Endothelial cell of umbilical vein (primary cell): ENCODE measurements around the gene PSD4. TPM values are rescaled to one million over a fixed set of nuclear protein-coding genes. Genes with fewer than 3 reads are reported as not detected.

ENCODE experiments used
- BruUV-seq: library from RNA; stranded (reverse); fragments of 400-500 nt; replicated peaks from 2 replicates; lab custom pipeline; 2021; lab: Mats Ljungman, UMichigan
- CTCF ChIA-PET: fragments of 300-600, 350-600 bp; sonication (Branson Sonifier 250); formaldehyde crosslinking; loops from one replicate; lab custom pipeline; 2021; ENCODE audit warnings: antibody characterized with exemption, inconsistent platforms; lab: Charles Lee
- POLR2A ChIA-PET: fragments of 300-600, 350-600 bp; sonication (Branson Sonifier 250); formaldehyde crosslinking; loops from one replicate; lab custom pipeline; 2021; ENCODE audit warnings: antibody characterized with exemption, inconsistent platforms; lab: Charles Lee
- DNase-seq: peaks from one replicate; pipeline ENCODE4 v3.0.0-alpha.2; 2011; ENCODE audit warnings: low read depth, low spot score
- FAIRE-seq: peaks from 2 replicates; lab custom pipeline; 2011; peaks lifted over from hg19 to GRCh38; lab: Jason Lieb, UNC
- H2AFZ ChIP-seq: 2 replicates; pipeline ENCODE4 v1.6.0; 2012; ENCODE audit warnings: low read depth, low read length, control low read depth, inconsistent platforms
- H3K27ac ChIP-seq: 2 replicates; pipeline ENCODE4 v1.5.1; 2011; ENCODE audit warnings: low read depth, mild to moderate bottlenecking, control low read depth, low read length, moderate library complexity; ENCODE audit not compliant: insufficient read depth
- H3K27me3 ChIP-seq, 2 experiments: 2 replicates each; pipeline versions ENCODE4 v1.6.0 to v1.6.1; 2011; ENCODE audit warnings: low read length in 2 of 2, mixed read lengths in 1 of 2; ENCODE audit not compliant: control insufficient read depth in 2 of 2, insufficient read depth in 2 of 2
- H3K36me3 ChIP-seq, 2 experiments: 2 replicates in 1 of 2; 3 replicates in 1 of 2; pipeline ENCODE4 v1.5.1; 2011; ENCODE audit warnings: low read length in 2 of 2, mild to moderate bottlenecking in 1 of 2, moderate library complexity in 1 of 2; ENCODE audit not compliant: control insufficient read depth in 2 of 2, insufficient read depth in 2 of 2; ENCODE audit errors: extremely low read depth in 1 of 2
- H3K4me1 ChIP-seq: 3 replicates; pipeline ENCODE4 v1.5.1; 2011; ENCODE audit warnings: mild to moderate bottlenecking, low read length; ENCODE audit not compliant: control insufficient read depth, insufficient read depth; ENCODE audit errors: extremely low read depth
- H3K4me2 ChIP-seq: 2 replicates; pipeline ENCODE4 v1.6.1; 2011; ENCODE audit warnings: low read length, control low read depth, mixed read lengths; ENCODE audit not compliant: insufficient read depth
- H3K4me3 ChIP-seq, 3 experiments: fragments of 200-600 bp in 1 of 3; sonication (generic), shearing (Covaris generic) in 1 of 3; replicated peaks in 1 of 3; 2 replicates each; pipeline ENCODE4 v1.5.1; 2011 to 2016; ENCODE audit warnings: control low read depth in 3 of 3, low read length in 3 of 3, mild to moderate bottlenecking in 2 of 3, inconsistent platforms in 1 of 3, low read depth in 1 of 3, moderate library complexity in 1 of 3; ENCODE audit not compliant: insufficient read depth in 1 of 3
- H3K79me2 ChIP-seq: 2 replicates; pipeline ENCODE4 v1.6.0; 2012; ENCODE audit warnings: low read length, inconsistent platforms; ENCODE audit not compliant: control insufficient read depth, insufficient read depth
- H3K9ac ChIP-seq: replicated peaks from 2 replicates; pipeline ENCODE3; 2011; ENCODE audit warnings: low read length, control low read depth; ENCODE audit not compliant: insufficient read depth; ENCODE audit errors: extremely low read depth
- H3K9me1 ChIP-seq: replicated peaks from 3 replicates; pipeline ENCODE4 v1.6.0; 2011; ENCODE audit warnings: mild to moderate bottlenecking, low read length; ENCODE audit not compliant: control insufficient read depth, insufficient read depth; ENCODE audit errors: extremely low read depth
- H3K9me3 ChIP-seq: replicated peaks from 2 replicates; pipeline ENCODE4 v1.5.1; 2012; ENCODE audit warnings: low read length, inconsistent platforms; ENCODE audit not compliant: control insufficient read depth, insufficient read depth
- H4K20me1 ChIP-seq: replicated peaks from 2 replicates; pipeline ENCODE3; 2011; ENCODE audit warnings: mild to moderate bottlenecking, low read length; ENCODE audit not compliant: control insufficient read depth, insufficient read depth; ENCODE audit errors: extremely low read depth
- CTCF ChIP-seq, 2 donors: IDR thresholded peaks; 1 replicate in 1 of 2; 2 replicates in 1 of 2; pipeline ENCODE4 v1.5.1; 2011; ENCODE audit warnings: low read length in 2 of 2, mild to moderate bottlenecking in 2 of 2, moderate library complexity in 2 of 2, control low read depth in 1 of 2, inconsistent platforms in 1 of 2, low read depth in 1 of 2; ENCODE audit not compliant: insufficient read depth in 1 of 2; ENCODE audit errors: extremely low read depth in 1 of 2
- EZH2 ChIP-seq: IDR thresholded peaks from 2 replicates; pipeline ENCODE4 v1.6.1; 2012; ENCODE audit warnings: borderline replicate concordance, low read depth, mild to moderate bottlenecking, moderate library complexity, low read length, inconsistent platforms; ENCODE audit not compliant: severe bottlenecking
- FOS ChIP-seq: IDR thresholded peaks from 2 replicates; pipeline ENCODE4 v1.6.1; 2011; ENCODE audit warnings: mild to moderate bottlenecking, low read length, moderate library complexity, borderline replicate concordance; ENCODE audit not compliant: insufficient read depth
- GATA2 ChIP-seq: IDR thresholded peaks from 2 replicates; pipeline ENCODE4 v1.7.0; 2011; ENCODE audit warnings: low read depth, mild to moderate bottlenecking, moderate library complexity, mixed read lengths, low read length; ENCODE audit not compliant: insufficient read length, insufficient read depth
- JUN ChIP-seq: IDR thresholded peaks from 2 replicates; pipeline ENCODE4 v1.6.1; 2011; ENCODE audit warnings: borderline replicate concordance, low read depth; ENCODE audit not compliant: insufficient read length, insufficient read depth
- MYC ChIP-seq: IDR thresholded peaks from one replicate; pipeline ENCODE4 v1.6.1; 2011; ENCODE audit warnings: mild to moderate bottlenecking, low read depth, low read length
- POLR2A ChIP-seq: IDR thresholded peaks from 2 replicates; pipeline ENCODE4 v1.6.1; 2012; ENCODE audit warnings: low read depth, mild to moderate bottlenecking, control low read depth, low read length
- POLR2AphosphoS5 ChIP-seq: IDR thresholded peaks from 2 replicates; pipeline ENCODE4 v1.6.1; 2012; ENCODE audit warnings: low read depth, mild to moderate bottlenecking, control low read depth, low read length, moderate library complexity; ENCODE audit not compliant: insufficient read depth
- dilution Hi-C: fragments of 300-500 bp; cut with MboI; formaldehyde crosslinking; loops from one replicate; pipeline ENCODE4 v1.15.0; 2019; ENCODE audit warnings: low sequenced_read_pairs; ENCODE audit not compliant: extremely low pct_ligation_motif_present
- intact Hi-C: fragments of 100-400 bp; cut with micrococcal nuclease; formaldehyde crosslinking; loops from one replicate; pipeline ENCODE4 v1.10.0; 2022
- polyA plus RNA-seq, 4 experiments: library from polyadenylated mRNA; depleted of rRNA in 3 of 4; stranded (reverse) in 3 of 4; unstranded in 1 of 4; fragments of >200 nt; gene quantifications; 2 replicates each; pipeline versions ENCODE4 v1.2.1 to v1.2.3, GENCODE V29; 2011 to 2012; ENCODE audit warnings: missing spikeins in 1 of 4
- total RNA-seq: library from RNA; stranded (reverse); gene quantifications from 2 replicates; pipeline ENCODE4 v1.2.3, GENCODE V29; 2021
- TF ChIP-seq, protein P1 (sequence below): IDR thresholded peaks from 2 replicates; pipeline ENCODE4 v1.6.1; 2011; ENCODE audit not compliant: insufficient read depth, insufficient read length

PSD4 gene
- total and polyA plus RNA-seq, 2 donors (not counting 3 experiments of a cell fraction or from before 2014, with no cell fraction given) = 0.01 to 0.24 TPM

DNA sequence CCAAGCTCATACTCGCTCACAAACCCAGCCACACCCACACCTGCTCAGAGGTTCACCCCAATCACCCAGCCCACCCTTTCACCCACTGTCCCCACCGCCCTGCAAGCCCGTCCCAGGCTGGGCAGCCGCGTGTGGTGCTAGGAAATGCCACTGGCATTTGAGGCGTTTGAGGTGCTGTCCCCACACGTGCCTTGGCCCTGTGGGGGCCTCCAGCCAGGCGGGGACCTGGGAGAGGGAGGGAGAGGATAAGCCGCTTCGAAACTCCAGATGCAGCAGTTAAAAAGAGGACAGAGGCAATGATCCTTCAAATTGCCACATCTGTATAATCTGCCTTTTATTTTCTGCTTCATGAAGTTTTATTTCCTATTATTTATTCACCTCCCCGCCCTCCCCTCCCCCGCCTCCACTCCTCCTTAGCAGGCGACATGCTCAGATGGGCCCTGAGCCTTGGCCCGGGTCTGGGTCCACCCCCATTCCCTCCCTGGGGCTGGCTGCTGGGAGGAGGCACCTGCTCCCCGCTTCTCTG is 35.9 kb downstream of the PSD4 start:
- H3K79me2 ChIP-seq = no peaks in the 10 kb centered on the region
- dilution Hi-C loops = no loop called here

More for the DNA sequence above, 35.9 kb downstream of the PSD4 start:
- ChIA-PET CTCF (no interaction called here), POLR2A (no interaction called here)
- Histone ChIP-seq H3K27me3 (peaks cover 0 to 3% of the 10 kb centered on the region in 2 experiments), H4K20me1 (no peaks in the 10 kb centered on the region), H2AFZ (no peak overlapping the region), H3K4me1 (no peaks in the 10 kb centered on the region), H3K9me1 (no peaks in the 10 kb centered on the region), H3K4me3 (no peak overlapping the region), H3K27ac (no peak overlapping the region), H3K9ac (no peak overlapping the region), H3K4me2 (no peak overlapping the region), H3K36me3 (no peaks in the 10 kb centered on the region), H3K9me3 (no peaks in the 10 kb centered on the region)
- intact Hi-C loops = no loop called here
- BruUV-seq = no TSS peak
- FAIRE-seq = no peak
- TF ChIP-seq JUN (no peak), POLR2A (no peak), FOS (no peak), EZH2 (no peak), POLR2AphosphoS5 (no peak), GATA2 (no peak), MYC (no peak), CTCF (IDR thresholded peaks at IDR 0.05; ENCODE audit: extremely low read depth in 1 of 2, insufficient read depth in 1 of 2, low read depth in 1 of 2, low read length in 2 of 2) (no peak)
- TF ChIP-seq, protein P1, sequence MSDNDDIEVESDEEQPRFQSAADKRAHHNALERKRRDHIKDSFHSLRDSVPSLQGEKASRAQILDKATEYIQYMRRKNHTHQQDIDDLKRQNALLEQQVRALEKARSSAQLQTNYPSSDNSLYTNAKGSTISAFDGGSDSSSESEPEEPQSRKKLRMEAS = no peak
- no peak for DNase-seq
